Measurements from ENCODE around the gene IZUMO1.

Gene IZUMO1

GRCh38 chr19:48760504-48761205, 13.9 kb upstream of the IZUMO1 start:
- in situ Hi-C loops (cut with MboI; ENCODE audit: low sequenced_read_pairs): no loop called here

GRCh38 chr19:48757741-48758144, 11.0 kb upstream of the IZUMO1 start:
- in situ Hi-C loops (cut with MboI; ENCODE audit: low sequenced_read_pairs): no loop called here

- in situ Hi-C loops (cut with MboI; ENCODE audit: low sequenced_read_pairs): no loop called here
Observed at GRCh38 chr19:48757089-48757675, 10.5 kb upstream of the IZUMO1 start.

- in situ Hi-C loops (cut with MboI; ENCODE audit: low sequenced_read_pairs): no loop called here
Observed at GRCh38 chr19:48756686-48757085, 10.0 kb upstream of the IZUMO1 start.

GRCh38 chr19:48756212-48756611, 9.5 kb upstream of the IZUMO1 start:
- in situ Hi-C loops (cut with MboI; ENCODE audit: low sequenced_read_pairs): no loop called here

- in situ Hi-C loops (cut with MboI; ENCODE audit: low sequenced_read_pairs): no loop called here
Observed at GRCh38 chr19:48755787-48756186, 9.1 kb upstream of the IZUMO1 start.

- in situ Hi-C loops (cut with MboI; ENCODE audit: low sequenced_read_pairs): no loop called here
Observed at GRCh38 chr19:48755084-48755641, 8.5 kb upstream of the IZUMO1 start, which contains the start of gene FGF21. Gene FGF21, plus strand, starts transcription at chr19:48755524. Its CDS starts 713 bp downstream, at chr19:48756237.

GRCh38 chr19:48752496-48753365, 6.0 kb upstream of the IZUMO1 start, which contains the start of gene FUT1:
Gene FUT1, minus strand, starts transcription at chr19:48752641. Its CDS starts 1,360 bp downstream, at chr19:48751281.
- in situ Hi-C loops (cut with MboI; ENCODE audit: low sequenced_read_pairs): no loop called here

- in situ Hi-C loops (cut with MboI; ENCODE audit: low sequenced_read_pairs): no loop called here
Observed at GRCh38 chr19:48751845-48752495, 5.3 kb upstream of the IZUMO1 start.

- in situ Hi-C loops (cut with MboI; ENCODE audit: low sequenced_read_pairs): no loop called here
Observed at GRCh38 chr19:48750771-48751504, 4.2 kb upstream of the IZUMO1 start.

GRCh38 chr19:48750351-48750750, 3.6 kb upstream of the IZUMO1 start:
- in situ Hi-C loops (cut with MboI; ENCODE audit: low sequenced_read_pairs): no loop called here

GRCh38 chr19:48749571-48750198, 3.0 kb upstream of the IZUMO1 start:
- in situ Hi-C loops (cut with MboI; ENCODE audit: low sequenced_read_pairs): no loop called here

- in situ Hi-C loops (cut with MboI; ENCODE audit: low sequenced_read_pairs): no loop called here
Observed at GRCh38 chr19:48746110-48746509, 599 bp downstream of the IZUMO1 start.

- in situ Hi-C loops (cut with MboI; ENCODE audit: low sequenced_read_pairs): no loop called here
Observed at GRCh38 chr19:48745208-48745995, 1.3 kb downstream of the IZUMO1 start.

- in situ Hi-C loops (cut with MboI; ENCODE audit: low sequenced_read_pairs): no loop called here
Observed at GRCh38 chr19:48742096-48742495, 4.6 kb downstream of the IZUMO1 start.

GRCh38 chr19:48741129-48741999, 5.3 kb downstream of the IZUMO1 start:
- in situ Hi-C loops (cut with MboI; ENCODE audit: low sequenced_read_pairs): no loop called here

GRCh38 chr19:48740164-48740972, 6.3 kb downstream of the IZUMO1 start, which contains the start of gene RASIP1:
Gene RASIP1, minus strand, starts transcription at chr19:48740610. Its CDS starts 328 bp downstream, at chr19:48740282.
- in situ Hi-C loops (cut with MboI; ENCODE audit: low sequenced_read_pairs): no loop called here
